HG02798 (cell line): ENCODE results near the gene CD93.
A peak's percentile ranks its signal among the peaks of the same experiment; 100 is the strongest.

ENCODE experiments used
- ATAC-seq: cut with Tn5 transposase; IDR thresholded peaks from one replicate; pipeline ENCODE4 v1.9.1; 2021; ENCODE audit warnings: mild to moderate bottlenecking; ENCODE audit not compliant: unreplicated experiment, poor library complexity

The CD93 gene

DNA sequence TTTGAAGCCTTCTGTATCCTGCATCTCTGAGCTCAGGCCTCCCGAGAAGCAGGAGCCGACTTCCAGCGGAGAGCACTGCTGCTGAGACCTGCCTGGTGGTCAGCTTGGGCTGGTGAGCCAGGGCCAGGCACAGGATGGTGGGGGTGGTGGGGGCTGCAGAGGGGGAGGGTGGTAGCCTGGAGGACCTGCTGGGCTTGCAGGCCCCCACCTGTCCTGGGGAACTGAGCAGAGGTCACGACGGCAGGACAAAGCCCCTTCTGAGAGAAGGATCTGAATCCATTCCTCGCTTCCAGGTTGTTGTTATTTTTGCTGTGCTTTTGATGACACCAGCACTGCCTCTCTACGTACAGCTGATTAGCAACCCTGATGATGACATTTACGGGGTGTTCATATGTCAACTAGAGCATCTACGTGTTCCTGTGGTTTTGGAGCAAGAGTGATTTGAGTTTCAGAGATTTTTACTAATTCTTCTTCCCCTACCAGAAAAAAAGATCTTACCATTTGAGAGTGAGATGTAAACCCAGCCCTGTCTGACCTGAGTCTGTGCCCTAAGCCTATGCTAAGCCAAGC lies 35.7 kb upstream of the CD93 start:
- no peak for ATAC-seq

DNA sequence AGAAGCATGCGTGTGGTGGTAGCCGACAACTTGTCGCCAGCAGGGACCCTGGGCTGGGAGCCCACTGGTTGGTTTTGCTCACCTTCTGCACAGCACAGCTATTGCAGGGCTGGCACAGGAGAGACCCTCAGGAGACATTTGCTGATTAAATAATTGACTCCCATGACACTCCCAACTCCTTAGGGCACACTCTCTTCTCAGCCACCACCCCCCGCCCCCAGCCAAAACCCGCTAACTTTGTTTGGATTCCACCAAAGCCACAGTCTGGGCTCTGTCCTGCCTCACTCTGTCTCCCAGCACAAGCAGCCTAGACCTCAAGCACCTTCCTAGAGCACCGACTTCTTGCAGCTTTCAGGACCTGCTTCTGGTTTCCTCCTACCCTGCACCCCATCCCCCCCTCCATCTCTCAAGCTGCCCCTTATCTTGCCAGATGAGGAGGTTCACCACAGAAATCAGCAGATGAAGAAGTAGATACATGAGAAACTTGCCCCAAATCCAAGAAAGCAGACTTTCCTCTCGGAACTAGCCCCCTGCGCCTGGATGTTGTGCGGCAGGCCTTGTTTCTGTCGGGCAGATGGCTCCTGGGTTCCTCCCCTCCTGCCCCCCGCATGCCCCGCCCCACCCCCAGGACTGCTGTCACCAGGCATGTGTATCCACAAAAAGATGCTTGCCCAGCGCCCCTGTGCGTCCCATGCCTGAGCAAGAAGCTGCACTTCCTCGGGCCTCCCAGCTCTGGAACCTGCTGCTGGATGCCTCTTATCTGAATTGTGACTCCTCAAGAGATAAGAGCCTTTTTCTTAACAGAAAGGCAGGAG lies 35.0 kb upstream of the CD93 start:
- no peak for ATAC-seq

DNA sequence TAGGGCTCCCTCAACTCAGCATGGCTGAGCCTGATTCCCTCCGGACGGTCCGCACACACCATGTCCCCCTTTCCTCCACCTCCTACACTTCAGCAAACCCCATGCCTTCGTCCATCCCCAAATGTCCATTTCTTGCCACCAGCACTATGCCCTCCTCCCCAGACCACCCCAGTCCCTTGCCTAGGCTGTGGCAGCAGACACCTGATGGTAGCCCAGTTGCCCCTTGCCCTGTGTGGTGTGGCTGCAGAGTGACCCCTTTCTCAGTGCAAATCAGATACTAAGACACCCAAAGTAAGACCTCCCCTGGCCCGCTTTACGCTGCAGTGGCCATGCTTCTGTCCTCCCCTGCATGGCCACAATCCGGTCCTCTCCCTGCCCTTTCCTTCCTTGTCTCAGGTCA lies 34.1 kb upstream of the CD93 start:
- ATAC-seq = no peak

DNA sequence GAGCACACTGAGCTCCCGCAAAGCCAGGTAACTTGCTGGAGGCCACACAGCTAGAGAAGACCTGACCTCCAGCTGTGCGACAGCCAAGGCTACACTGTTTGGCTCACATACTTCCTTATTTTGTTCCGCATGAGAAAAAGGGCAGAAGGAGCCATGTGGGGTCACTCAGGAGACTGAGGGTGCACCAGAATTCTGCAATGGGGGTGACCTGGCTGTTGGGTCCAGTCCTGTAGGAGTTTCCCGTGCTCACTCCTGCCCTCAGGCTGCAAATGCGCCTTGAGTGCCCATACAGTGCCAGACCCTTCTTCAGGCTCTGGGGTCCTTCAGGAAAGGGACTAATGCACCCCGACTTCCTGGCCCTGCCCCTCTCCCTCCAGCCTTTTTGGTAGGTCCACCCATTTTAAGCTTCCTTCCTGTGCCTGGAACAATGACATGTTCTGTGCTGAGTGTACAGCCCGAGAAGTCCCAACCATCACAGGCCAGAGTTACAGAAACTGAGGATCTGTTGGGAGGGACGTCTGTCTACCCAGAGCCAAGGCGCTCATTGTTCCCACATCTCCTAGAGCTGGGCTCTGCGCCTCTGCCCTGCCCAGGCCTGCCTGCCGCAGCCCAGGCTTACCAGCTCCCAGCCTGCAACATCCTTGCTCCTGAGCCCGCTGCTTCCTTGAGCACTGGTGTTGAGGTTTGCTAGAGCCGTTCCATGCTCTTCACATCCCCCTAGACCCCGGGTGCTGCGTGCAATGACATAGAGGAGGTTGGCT lies 33.5 kb upstream of the CD93 start:
- no peak for ATAC-seq

DNA sequence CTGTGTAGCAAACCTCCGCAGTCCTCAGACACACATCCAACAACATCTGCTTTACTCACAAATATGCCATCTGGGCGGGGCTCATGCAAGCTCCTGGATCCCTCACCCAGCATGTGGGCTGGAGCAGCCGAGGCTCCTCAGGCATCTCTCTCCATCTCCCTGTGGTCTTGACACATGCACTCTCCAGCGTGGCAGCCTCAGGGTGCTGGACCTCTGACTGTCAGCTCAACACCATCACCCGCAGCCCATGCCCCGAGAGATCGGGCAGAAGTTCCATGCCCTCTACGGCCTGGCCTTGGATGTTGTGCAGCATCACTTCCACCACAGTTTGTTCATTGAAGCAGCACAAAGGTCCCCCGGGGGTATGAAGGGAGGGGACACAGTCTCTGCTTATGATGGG lies 32.6 kb upstream of the CD93 start:
- no peak for ATAC-seq

DNA sequence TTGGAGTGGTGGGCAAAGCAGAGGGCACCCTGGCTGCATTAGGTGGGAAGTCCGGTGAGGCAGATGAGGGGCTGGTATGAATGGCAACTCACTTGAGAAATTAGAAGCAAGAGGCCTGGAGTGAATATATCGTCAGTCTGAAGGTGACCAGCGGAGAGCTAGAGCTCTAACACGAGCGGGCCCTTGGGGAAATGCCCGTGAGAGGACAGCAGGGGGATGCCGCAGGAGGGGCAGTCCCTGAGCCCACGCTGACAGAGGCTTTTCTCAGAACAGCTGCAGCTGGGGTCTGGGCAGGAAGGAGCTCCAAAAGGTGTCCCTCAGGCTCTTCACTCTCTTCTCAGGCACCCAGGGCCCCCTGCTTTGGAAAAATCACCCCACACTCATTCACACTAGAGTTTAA lies 32.0 kb upstream of the CD93 start:
- ATAC-seq = no peak

DNA sequence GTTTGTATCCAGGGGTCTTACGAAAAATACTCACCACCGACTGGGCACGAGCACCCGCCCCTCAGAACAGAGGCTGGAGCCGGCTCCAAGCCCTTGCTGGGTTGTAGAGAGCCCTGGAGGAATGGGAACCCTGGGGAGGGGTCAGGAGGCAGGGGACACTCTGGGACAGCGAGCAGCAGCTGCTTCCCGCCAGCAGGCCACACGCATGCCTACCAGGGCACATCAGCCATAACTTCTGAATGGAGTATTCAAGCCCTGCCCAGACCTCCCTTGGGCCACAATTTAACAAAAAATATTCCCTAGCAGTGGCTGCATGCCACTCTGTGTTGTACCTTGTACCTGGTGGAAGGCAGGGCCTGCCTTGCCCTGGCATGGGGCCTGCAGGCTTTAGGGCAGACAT lies 31.6 kb upstream of the CD93 start:
- ATAC-seq = no peak

DNA sequence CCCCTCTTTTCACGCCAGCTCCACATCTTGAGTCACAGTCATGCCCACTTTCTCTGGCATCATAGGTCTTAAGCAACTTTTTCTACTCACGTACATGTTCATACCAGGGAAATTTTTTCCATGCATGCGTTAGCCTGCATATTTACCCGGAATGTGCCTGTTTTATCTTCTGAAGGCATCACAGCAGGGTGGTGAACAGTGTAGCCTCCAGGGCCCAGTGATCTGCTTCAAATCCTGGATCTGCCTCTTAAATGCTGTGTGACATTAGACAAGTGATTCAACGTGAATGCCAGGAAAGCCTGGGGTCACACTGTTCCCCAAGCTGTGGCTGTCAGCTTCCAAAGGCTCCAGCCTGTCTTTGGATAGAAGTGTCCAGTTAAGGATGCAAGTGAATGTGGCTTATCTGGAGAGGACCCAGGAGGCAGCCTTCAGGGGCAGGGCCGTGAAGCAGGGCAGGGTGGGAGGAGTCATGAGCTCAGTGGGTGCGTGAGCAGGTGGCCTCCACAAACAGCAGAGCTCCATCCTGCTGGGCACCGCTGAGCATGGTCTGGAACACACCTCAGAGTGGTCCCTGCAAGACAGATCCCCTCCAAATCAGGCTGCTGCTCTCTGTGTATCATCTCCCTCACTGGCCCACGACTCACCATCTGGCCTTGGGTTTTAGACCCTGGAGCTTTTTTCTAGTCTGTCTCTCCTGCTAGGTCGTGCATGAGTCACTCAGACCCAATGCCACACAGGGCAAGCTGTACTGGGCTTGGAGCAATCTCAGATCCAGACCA lies 30.4 kb upstream of the CD93 start:
- ATAC-seq = no peak

DNA sequence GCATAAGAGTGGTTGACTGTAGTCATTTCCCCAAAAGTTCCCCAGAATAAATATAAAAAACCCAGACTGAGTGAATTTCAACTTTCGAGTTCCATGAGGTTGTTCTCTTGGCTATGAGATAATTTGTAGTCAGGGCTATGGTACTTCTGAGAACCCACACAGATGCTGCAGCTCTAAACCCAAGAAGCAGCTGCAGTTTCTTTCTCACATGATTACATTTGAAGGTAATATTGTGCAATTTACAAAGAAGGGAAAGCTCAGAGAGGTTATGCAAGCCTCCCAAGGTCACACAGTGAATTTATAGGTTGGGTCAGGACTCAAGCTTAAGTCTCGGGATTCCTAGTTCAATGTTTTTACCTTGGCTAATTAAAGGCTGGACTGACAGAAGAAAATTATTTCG lies 29.7 kb upstream of the CD93 start:
- peak; percentile 65 for ATAC-seq

DNA sequence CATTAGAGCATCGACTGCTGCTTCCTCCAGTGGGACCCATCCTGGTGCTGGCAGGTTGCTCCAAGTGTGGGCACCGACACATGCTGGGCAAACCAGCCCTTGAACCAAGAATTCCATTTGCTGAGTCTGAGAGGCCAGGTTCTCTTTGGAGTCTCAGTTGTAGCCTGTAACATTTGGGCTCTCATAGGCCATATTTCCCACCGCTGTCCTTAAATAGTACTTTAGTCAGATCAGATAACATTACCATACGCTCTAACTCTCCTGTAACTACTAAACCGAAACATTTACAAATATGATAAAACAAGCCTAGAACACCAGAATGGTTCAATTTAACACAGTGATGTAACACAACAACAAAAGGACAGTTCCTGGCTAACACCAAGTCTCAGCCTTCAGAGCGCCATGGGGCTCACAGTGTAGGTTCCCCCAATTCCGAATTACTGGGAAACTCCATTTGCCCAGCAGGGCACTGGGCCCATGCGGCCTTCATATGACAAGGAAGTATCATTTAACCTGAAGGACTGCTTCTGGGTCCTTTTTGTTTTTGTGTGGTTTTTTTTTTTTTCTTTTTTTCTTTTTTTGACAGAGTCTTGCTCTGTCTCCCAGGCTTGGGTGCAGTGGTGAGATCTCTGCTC lies 28.4 kb upstream of the CD93 start:
- ATAC-seq = no peak

DNA sequence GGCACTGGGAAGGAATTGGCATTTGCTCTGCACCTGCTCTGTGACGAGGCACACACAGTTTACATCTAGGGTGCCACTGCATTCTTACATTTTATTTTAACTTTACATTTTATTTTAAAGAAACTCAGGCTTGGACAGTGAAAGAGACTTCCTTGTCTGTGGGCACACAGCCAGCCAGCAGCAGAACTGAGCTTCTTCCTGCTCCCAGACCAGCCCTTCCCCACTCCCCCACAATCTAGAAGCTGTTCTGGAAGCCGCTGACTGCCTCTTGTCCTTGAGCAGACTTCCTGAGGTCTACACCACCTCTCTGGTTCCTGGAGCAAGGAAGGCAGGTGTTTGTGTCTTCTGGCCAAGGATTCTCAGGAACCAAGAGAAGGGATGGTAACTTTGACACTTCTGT lies 27.9 kb upstream of the CD93 start:
- ATAC-seq = no peak

DNA sequence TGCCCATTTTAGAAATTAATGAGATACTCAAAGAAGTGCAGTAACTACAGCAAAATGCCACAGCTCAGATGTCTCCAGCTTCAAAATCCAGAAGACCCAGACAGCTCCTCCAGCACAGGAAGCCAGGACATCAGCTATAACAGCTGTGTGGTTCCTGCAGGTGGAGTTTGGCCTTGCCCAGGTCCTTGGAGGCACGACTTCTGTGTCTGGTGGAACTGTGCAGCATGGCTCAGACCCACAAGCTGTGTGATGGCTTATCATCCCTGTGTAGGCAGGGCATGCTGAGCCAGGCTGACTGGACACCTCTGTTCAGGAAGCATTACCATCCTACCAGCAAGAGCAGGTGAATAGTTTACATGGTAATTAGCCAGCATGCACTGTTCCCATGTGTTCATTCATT lies 26.5 kb upstream of the CD93 start:
- no peak for ATAC-seq

DNA sequence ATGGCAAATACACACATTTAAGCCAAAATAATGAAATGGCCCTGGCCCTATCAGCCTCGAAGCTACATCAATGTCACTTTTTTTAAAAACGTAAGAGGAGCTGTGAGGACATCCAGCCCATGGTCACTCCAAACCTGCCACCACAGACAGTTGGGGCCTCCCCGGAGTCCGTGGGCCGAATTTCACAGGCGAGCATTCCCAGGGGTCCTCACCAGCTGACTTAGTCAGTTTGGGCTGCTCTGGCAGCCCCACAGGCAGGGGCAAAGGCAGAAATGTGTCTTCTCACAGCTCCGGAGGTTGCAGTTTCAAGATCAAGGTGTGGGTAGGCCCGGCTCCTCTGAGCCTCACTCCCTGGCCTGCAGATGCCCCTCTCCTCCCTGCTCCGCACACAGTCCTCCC lies 25.8 kb upstream of the CD93 start:
- ATAC-seq = no peak

DNA sequence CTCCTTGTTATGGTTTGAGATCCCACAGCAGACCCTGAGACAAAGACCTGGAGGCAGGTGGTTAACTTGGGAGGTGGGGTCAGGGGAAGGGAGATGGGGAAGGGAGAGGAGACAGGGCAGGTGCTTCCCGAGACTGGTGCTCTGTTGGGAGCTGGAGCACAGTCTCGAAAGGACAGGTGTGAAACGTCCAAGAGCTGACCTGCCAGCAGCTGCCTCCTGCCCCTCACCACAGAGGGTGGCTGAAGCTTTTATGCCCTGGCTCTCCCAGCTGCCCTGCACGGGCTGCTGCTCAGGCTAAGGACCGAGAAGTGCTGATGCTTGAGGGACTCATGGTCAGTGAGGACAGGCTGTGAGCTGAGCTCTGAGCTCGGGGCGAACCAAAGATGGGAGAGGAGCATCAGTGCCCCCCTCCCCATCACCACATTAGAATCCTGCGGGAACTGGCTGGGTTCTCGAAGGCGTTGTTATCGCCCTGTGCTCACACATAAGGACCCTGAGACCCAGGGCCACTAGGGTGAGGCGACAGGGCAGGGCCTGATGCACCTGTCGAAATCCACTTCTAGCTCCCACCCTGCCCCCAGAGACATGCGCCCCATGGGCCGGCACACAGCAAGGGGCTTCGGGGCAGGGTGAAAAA lies 25.3 kb upstream of the CD93 start:
- no peak for ATAC-seq

DNA sequence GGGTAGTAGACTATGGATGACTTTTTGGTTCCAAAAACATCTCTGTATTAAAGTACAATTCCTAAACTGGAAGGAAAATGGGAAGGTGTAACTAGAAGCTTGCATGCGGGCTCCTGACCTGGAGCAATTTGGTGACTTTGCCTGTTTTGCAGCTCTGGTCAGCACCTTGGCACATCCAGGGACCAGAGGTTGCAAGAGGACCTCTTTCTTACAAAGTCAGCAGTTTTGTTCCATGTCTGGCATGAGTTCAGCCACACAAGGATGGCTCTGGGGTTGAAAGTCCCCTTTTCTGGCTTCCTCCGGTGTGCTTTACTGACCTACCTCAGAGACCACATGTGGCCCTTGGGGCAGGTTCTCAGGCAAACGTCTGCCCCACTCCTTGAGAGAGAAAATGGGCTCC lies 22.7 kb upstream of the CD93 start:
- no peak for ATAC-seq

DNA sequence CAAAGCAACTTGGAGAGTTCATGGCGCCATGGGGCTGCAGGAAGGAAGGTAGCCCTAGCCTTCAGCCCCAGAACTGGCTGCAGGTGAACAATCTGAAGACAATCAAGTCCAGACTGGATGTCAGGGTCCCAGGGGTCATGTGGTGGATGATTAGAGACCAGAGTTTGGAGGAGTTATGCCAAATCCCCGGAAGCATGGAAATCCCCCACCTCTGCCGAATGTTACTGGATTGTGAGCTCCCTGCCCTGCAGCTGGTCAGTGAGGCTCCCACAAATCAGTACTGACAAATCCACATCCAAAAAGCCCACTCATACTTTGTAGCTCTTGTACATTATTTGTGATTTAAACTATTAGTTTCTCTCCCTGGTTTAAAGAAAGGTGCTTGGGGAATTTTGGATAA lies 21.3 kb upstream of the CD93 start:
- no peak for ATAC-seq

DNA sequence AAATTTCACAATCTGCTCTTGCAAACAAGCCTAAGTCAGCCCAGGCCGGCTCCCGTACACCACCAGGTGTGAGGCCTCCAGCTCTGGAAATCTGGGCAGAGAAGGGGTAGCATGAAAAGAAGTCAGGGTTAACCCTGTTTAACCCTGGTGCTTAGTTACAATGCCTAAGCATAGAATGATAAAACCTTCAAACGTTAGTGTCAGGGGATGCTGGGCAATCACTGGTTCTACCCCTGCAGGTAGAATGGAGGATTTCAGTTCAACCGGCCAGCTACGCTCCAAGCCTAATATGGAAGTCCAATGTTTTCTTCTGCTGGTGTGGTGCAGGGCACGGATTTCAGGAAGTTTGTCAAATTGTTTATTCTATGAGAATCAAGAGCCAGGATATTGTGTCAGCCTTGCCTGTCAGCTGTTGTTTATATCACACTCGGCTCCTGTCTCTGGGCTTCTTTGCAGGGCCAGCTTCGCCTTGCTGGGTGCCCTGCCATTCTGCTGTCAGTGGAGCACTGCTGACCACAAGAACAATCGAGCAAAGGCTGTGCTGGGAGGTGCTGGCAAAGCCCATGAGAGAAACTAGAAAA lies 20.2 kb upstream of the CD93 start:
- no peak for ATAC-seq

DNA sequence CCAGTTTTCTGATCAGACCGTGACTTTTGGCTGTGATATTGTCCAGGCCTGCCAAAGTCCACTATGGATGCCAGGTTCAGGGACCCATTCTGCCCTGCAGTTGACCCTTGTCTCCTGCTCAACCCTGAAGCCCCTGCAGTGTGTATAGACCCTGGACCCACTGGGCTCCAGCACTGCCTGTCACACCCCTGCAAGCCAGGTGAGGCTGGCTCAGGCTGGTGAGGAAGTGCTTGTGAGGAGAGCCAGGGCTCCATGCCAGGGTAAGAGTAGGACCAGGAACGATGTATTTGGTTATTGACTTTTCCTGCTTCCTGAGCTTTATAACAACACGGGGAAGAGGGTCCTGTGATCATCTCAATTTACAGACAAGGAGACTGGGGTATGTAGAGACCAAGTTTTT lies 19.1 kb upstream of the CD93 start:
- no peak for ATAC-seq

DNA sequence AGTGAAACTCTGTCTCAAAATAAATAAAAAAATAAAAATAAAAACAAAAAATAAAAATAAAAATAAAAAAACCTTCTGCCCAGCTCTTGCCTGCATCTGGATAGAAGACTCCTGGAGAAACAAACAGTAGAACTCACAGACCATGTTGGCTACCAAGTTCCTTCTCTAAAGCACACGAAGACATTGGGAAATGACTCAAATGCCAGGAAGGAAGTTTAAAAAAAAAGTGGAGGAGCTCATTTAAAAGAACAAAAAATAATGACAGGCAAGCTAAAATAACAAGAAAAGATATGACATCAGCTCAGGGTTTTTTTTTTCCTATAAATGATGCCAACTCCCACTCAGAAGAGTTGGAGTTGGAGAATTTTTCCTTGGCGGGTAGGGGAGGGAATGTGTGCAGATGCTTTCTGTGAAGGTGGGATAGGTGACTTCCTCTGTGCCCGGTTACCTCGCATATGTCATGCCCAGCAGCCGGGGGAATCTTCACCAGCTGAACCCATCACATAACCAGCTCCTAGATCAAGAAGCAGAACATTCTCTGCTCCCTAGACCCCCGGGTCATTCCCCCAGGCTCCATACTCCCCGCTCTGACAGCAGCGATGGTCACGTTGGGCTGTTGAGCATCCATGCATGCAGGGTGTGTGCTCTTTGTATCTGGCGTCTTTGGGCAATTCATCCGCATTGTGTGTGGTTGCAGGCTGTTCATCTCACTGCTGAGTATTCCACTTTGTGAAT lies 17.3 kb upstream of the CD93 start:
- ATAC-seq = no peak
